Retinal pigment epithelial cell (primary cell): ENCODE measurements around the gene IFI16.

ENCODE experiments used
- DNase-seq: peaks from one replicate; pipeline ENCODE4 v3.0.0-alpha.2; 2010; ENCODE audit warnings: low read depth
- H3K4me3 ChIP-seq: 2 replicates; pipeline ENCODE4 v1.5.1; 2011; ENCODE audit warnings: mild to moderate bottlenecking, low read length, control low read depth, moderate library complexity
- TF ChIP-seq, protein P1 (sequence below): conservative IDR thresholded peaks from 2 replicates; pipeline ENCODE4 v1.5.1; 2011; ENCODE audit warnings: low read depth, low read length, control low read depth, inconsistent platforms

Gene IFI16

DNA sequence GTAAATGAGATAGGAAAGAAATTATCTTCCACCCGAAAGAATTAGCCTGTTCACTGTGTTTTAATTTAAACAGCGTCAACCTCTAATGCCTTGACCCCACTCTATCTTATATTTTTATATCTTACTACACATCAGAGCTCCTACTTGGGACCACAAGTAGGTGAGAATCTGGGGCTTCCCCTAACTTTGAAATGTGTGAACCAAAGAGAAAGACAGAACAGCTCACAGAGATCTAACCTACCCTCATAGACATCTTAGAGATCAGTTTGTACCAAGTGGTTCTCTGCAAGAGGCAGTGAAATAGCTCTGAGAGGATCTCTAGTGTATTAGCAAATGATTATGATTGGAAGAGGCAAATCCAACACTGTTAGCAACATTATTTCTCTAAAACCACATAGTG lies 31.0 kb upstream of the IFI16 start:
- TF ChIP-seq, protein P1, sequence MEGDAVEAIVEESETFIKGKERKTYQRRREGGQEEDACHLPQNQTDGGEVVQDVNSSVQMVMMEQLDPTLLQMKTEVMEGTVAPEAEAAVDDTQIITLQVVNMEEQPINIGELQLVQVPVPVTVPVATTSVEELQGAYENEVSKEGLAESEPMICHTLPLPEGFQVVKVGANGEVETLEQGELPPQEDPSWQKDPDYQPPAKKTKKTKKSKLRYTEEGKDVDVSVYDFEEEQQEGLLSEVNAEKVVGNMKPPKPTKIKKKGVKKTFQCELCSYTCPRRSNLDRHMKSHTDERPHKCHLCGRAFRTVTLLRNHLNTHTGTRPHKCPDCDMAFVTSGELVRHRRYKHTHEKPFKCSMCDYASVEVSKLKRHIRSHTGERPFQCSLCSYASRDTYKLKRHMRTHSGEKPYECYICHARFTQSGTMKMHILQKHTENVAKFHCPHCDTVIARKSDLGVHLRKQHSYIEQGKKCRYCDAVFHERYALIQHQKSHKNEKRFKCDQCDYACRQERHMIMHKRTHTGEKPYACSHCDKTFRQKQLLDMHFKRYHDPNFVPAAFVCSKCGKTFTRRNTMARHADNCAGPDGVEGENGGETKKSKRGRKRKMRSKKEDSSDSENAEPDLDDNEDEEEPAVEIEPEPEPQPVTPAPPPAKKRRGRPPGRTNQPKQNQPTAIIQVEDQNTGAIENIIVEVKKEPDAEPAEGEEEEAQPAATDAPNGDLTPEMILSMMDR: no peak
- DNase-seq: no peak
- H3K4me3 ChIP-seq: no peak overlapping the region

GRCh38 chr1:158979229-158979628 lies 30.5 kb upstream of the IFI16 start:
- DNase-seq: no peak
- TF ChIP-seq, protein P1: no peak
- no peak overlapping the region for H3K4me3 ChIP-seq

DNA sequence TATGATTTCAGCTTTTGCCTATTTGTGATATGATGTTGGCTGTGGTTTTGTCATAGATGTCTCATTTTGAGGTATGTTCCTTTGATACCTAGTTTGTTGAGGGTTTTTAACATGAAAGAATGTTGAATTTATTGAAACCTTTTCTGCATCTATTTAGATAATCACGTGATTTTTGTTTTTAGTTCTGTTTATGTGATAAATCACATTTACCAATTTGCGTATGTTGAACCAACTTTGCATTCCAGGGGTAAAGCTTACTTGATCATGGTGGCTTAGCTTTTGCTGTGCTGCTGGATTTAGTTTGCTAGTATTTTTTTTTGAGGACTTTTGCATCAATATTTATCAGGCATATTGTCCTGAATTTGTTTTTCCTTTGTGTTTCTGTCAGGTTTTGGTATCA lies 26.5 kb upstream of the IFI16 start:
- TF ChIP-seq, protein P1: no peak
- no peak overlapping the region for H3K4me3 ChIP-seq
- no peak for DNase-seq

DNA sequence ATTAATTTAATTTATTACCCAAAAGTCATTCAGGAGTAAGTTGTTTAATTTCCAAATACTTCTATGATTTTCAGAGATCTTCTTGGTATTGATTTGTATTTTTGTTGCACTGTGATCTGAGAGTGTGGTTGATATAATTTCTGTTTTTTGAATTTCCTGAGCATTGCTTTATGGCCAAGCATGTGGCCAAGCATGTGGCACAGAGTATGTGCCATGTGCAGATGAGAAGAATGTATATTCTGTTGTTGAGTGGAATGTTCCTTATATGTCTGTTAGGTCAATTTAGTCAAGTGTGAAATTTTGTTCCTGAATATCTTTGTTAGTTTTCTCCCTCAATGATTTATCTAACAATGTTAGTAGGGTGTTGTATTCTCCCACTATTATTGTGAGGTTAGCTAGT lies 25.3 kb upstream of the IFI16 start:
- TF ChIP-seq, protein P1: no peak
- H3K4me3 ChIP-seq: no peak overlapping the region
- no peak for DNase-seq

GRCh38 chr1:158989424-158989823 lies 20.3 kb upstream of the IFI16 start:
- DNase-seq: no peak
- H3K4me3 ChIP-seq: no peak overlapping the region
- TF ChIP-seq, protein P1: no peak

DNA sequence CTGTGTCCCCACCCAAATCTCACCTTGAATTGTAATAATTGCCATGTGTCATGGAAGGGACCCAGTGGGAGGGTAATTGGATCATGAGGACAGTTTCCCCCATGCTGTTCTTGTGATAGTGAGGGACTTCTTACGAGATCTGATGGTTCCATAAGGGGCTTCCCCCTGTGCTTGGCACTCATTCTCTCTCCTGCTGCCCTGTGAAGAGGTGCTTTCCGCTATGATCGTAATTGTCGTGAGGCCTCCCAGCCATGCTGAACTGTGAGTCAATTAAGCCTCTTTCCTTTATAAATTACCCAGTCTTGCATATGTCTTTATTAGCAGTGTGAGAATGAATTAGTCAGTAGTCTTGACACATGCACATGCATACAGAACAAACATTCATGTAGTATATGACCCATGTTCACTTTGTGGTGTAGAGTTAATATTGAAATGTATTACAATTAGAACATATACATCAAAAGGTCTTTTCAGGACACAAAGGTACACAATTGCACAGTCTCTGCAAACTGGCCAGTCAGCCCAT lies 16.9 kb upstream of the IFI16 start:
- no peak for DNase-seq
- H3K4me3 ChIP-seq: no peak overlapping the region
- TF ChIP-seq, protein P1: no peak

DNA sequence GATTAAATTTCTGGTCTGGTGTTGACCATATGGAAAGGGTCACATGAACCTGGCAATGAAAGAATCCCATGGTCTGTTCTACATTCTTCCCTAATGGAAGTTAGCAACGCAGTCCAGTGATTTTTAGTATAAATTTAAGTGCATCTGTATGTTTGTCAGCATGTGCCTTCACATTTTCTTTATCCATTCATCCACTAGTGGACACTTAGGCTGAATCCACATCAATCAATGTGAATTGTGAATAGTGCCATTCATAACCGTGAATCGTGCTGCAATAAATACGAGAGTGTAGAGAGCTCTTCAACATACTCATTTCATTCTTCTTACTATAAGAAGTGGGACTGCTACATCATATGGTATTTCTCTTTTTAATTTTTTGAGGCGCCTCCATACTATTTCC lies 12.7 kb upstream of the IFI16 start:
- TF ChIP-seq, protein P1: no peak
- DNase-seq: no peak
- no peak overlapping the region for H3K4me3 ChIP-seq
